Measurements from ENCODE around the gene DMKN.

The DMKN gene

GRCh38 chr19:35484252-35485036 lies 29.0 kb downstream of the DMKN start:
- H3K79me2 ChIP-seq (ENCODE audit: control insufficient read depth, insufficient read depth, low read length, poor library complexity), result no peaks in the 10 kb centered on the region
- no peaks in the 10 kb centered on the region for H3K79me1 ChIP-seq (ENCODE audit: low read length)
- DNase-seq, result no peak
- H3K4me2 ChIP-seq (ENCODE audit: low read length), result no peak overlapping the region
- H3K18ac ChIP-seq (ENCODE audit: low read length), result no peak overlapping the region
- H3K9me3 ChIP-seq (ENCODE audit: insufficient read depth, low read depth, low read length), result no peaks in the 10 kb centered on the region
- H3K4ac ChIP-seq (ENCODE audit: low read depth, low read length), result no peak overlapping the region
- H3K27me3 ChIP-seq (ENCODE audit: insufficient read depth, low read length), result no peaks in the 10 kb centered on the region
- H2BK120ac ChIP-seq (ENCODE audit: insufficient read depth, low read length, poor library complexity), result no peak overlapping the region
- no peak overlapping the region for H4K91ac ChIP-seq (ENCODE audit: low read depth, low read length)
- H2BK5ac ChIP-seq (ENCODE audit: low read depth, low read length, poor library complexity), result no peak overlapping the region
- no peak overlapping the region for H4K8ac ChIP-seq (ENCODE audit: low read depth, low read length)
- no CpG with 5 or more reads among the region's 7 CpGs for whole genome bisulfite sequencing (ENCODE audit: extremely low coverage, insufficient coverage, insufficient read length)
- H4K12ac ChIP-seq (ENCODE audit: low read depth, low read length), result no peak overlapping the region
- H3K4me1 ChIP-seq (ENCODE audit: control insufficient read depth in 1 of 2, insufficient read depth in 2 of 2, low read length in 2 of 2), result no peaks in the 10 kb centered on the region
- H2AFZ ChIP-seq (ENCODE audit: insufficient read depth, low read length, poor library complexity), result no peak overlapping the region
- H3K9ac ChIP-seq (ENCODE audit: low read length), result no peak overlapping the region
- no peak overlapping the region for H3K23ac ChIP-seq (ENCODE audit: low read length)
- no peak overlapping the region for H2BK12ac ChIP-seq (ENCODE audit: low read length)
- no peaks in the 10 kb centered on the region for H3K36me3 ChIP-seq (ENCODE audit: control insufficient read depth in 1 of 2, insufficient read depth in 2 of 2, low read length in 2 of 2)
- no peak overlapping the region for H3K27ac ChIP-seq (ENCODE audit: low read depth, low read length)
- H2AK5ac ChIP-seq (ENCODE audit: low read length), result no peak overlapping the region
- no peak overlapping the region for H3K4me3 ChIP-seq (ENCODE audit: low read depth, low read length)
- no peak overlapping the region for H3K14ac ChIP-seq (ENCODE audit: low read length)

DNA sequence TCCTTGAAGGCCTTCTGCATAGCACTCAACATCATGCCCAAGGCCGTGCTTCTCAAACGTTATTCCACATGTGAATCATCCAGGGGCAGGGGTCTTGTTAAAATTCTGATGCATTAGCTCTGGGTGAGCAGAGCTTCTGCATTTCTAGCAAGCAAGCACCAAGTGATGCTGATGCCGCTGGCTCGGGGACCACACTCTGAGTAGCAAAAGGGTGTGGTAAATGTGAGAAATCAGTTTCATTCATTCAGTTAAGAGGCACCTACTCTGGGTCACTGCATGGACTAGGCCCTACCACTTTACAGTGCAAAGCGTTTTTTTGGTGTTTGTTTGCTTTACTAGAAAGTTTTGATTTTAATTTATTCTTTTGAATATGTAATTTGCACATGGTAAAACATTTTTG lies 30.4 kb downstream of the DMKN start:
- no peak overlapping the region for H3K4me2 ChIP-seq (ENCODE audit: low read length)
- H3K79me1 ChIP-seq (ENCODE audit: low read length), result no peaks in the 10 kb centered on the region
- peaks cover 0 to 5% of the 10 kb centered on the region in 2 experiments for H3K4me1 ChIP-seq (ENCODE audit: control insufficient read depth in 1 of 2, insufficient read depth in 2 of 2, low read length in 2 of 2)
- H2BK5ac ChIP-seq (ENCODE audit: low read depth, low read length, poor library complexity), result no peak overlapping the region
- no peak overlapping the region for H2AFZ ChIP-seq (ENCODE audit: insufficient read depth, low read length, poor library complexity)
- H4K12ac ChIP-seq (ENCODE audit: low read depth, low read length), result no peak overlapping the region
- WGBS (ENCODE audit: extremely low coverage, insufficient coverage, insufficient read length), result no CpG with 5 or more reads among the region's 5 CpGs
- H4K8ac ChIP-seq (ENCODE audit: low read depth, low read length), result no peak overlapping the region
- no peak overlapping the region for H2BK12ac ChIP-seq (ENCODE audit: low read length)
- no peak overlapping the region for H3K18ac ChIP-seq (ENCODE audit: low read length)
- no peaks in the 10 kb centered on the region for H3K27me3 ChIP-seq (ENCODE audit: insufficient read depth, low read length)
- H2AK5ac ChIP-seq (ENCODE audit: low read length), result no peak overlapping the region
- no peaks in the 10 kb centered on the region for H3K79me2 ChIP-seq (ENCODE audit: control insufficient read depth, insufficient read depth, low read length, poor library complexity)
- no peak overlapping the region for H2BK120ac ChIP-seq (ENCODE audit: insufficient read depth, low read length, poor library complexity)
- H3K4ac ChIP-seq (ENCODE audit: low read depth, low read length), result no peak overlapping the region
- no peak overlapping the region for H3K9ac ChIP-seq (ENCODE audit: low read length)
- no peaks in the 10 kb centered on the region for H3K9me3 ChIP-seq (ENCODE audit: insufficient read depth, low read depth, low read length)
- H4K91ac ChIP-seq (ENCODE audit: low read depth, low read length), result no peak overlapping the region
- H3K14ac ChIP-seq (ENCODE audit: low read length), result no peak overlapping the region
- no peaks in the 10 kb centered on the region for H3K36me3 ChIP-seq (ENCODE audit: control insufficient read depth in 1 of 2, insufficient read depth in 2 of 2, low read length in 2 of 2)
- H3K23ac ChIP-seq (ENCODE audit: low read length), result peak overlapping the region; percentile 10
- no peak overlapping the region for H3K27ac ChIP-seq (ENCODE audit: low read depth, low read length)
- no peak overlapping the region for H3K4me3 ChIP-seq (ENCODE audit: low read depth, low read length)
- no peak for DNase-seq

- H3K27ac ChIP-seq (ENCODE audit: low read depth, low read length), result no peak overlapping the region
- H3K27me3 ChIP-seq (ENCODE audit: insufficient read depth, low read length), result no peaks in the 10 kb centered on the region
- no peaks in the 10 kb centered on the region for H3K79me2 ChIP-seq (ENCODE audit: control insufficient read depth, insufficient read depth, low read length, poor library complexity)
- WGBS (ENCODE audit: extremely low coverage, insufficient coverage, insufficient read length), result no CpG with 5 or more reads among the region's 21 CpGs
- H3K9ac ChIP-seq (ENCODE audit: low read length), result no peak overlapping the region
- peaks cover 0 to 5% of the 10 kb centered on the region in 2 experiments for H3K4me1 ChIP-seq (ENCODE audit: control insufficient read depth in 1 of 2, insufficient read depth in 2 of 2, low read length in 2 of 2)
- no peaks in the 10 kb centered on the region for H3K36me3 ChIP-seq (ENCODE audit: control insufficient read depth in 1 of 2, insufficient read depth in 2 of 2, low read length in 2 of 2)
- no peak overlapping the region for H2AK5ac ChIP-seq (ENCODE audit: low read length)
- H2BK120ac ChIP-seq (ENCODE audit: insufficient read depth, low read length, poor library complexity), result no peak overlapping the region
- no peak overlapping the region for H3K4ac ChIP-seq (ENCODE audit: low read depth, low read length)
- peak; percentile 20 to 79 for DNase-seq
- no peak overlapping the region for H3K23ac ChIP-seq (ENCODE audit: low read length)
- H4K91ac ChIP-seq (ENCODE audit: low read depth, low read length), result no peak overlapping the region
- H3K9me3 ChIP-seq (ENCODE audit: insufficient read depth, low read depth, low read length), result no peaks in the 10 kb centered on the region
- no peak overlapping the region for H4K12ac ChIP-seq (ENCODE audit: low read depth, low read length)
- no peak overlapping the region for H3K18ac ChIP-seq (ENCODE audit: low read length)
- no peaks in the 10 kb centered on the region for H3K79me1 ChIP-seq (ENCODE audit: low read length)
- H3K4me3 ChIP-seq (ENCODE audit: low read depth, low read length), result no peak overlapping the region
- H2BK12ac ChIP-seq (ENCODE audit: low read length), result no peak overlapping the region
- H3K4me2 ChIP-seq (ENCODE audit: low read length), result peak overlapping the region; percentile 33
- no peak overlapping the region for H2AFZ ChIP-seq (ENCODE audit: insufficient read depth, low read length, poor library complexity)
- H3K14ac ChIP-seq (ENCODE audit: low read length), result no peak overlapping the region
- no peak overlapping the region for H2BK5ac ChIP-seq (ENCODE audit: low read depth, low read length, poor library complexity)
- H4K8ac ChIP-seq (ENCODE audit: low read depth, low read length), result no peak overlapping the region
Measured at GRCh38 chr19:35478794-35479677, 34.4 kb downstream of the DMKN start.

DNA sequence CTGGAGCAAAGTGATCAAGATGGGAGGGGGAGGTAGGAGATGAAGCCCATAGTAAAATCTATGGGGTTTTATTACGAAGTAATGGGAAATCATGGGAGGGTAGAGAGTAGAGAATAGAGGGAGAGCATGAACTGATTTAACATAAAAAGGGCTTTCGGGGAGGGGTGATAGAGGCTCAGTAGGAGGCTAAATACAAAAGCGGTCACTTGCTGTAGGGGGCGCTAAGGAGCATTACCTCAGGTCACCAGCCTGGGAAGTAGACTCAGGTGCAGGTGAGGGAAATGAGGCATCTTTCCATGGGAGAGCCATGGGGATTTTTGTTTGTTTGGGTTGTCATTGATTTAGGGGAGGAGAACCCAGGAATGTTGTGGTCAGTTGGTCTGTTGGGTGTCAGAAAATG lies 37.3 kb downstream of the DMKN start:
- H3K4ac ChIP-seq (ENCODE audit: low read depth, low read length), result no peak overlapping the region
- H3K9ac ChIP-seq (ENCODE audit: low read length), result no peak overlapping the region
- no peak overlapping the region for H4K91ac ChIP-seq (ENCODE audit: low read depth, low read length)
- no peak overlapping the region for H2AK5ac ChIP-seq (ENCODE audit: low read length)
- no peak overlapping the region for H2AFZ ChIP-seq (ENCODE audit: insufficient read depth, low read length, poor library complexity)
- no peak overlapping the region for H3K18ac ChIP-seq (ENCODE audit: low read length)
- H3K14ac ChIP-seq (ENCODE audit: low read length), result no peak overlapping the region
- 100% methylated on average over 1 of the region's 4 CpGs for WGBS (ENCODE audit: extremely low coverage, insufficient coverage, insufficient read length)
- H3K27ac ChIP-seq (ENCODE audit: low read depth, low read length), result no peak overlapping the region
- no peaks in the 10 kb centered on the region for H3K9me3 ChIP-seq (ENCODE audit: insufficient read depth, low read depth, low read length)
- no peaks in the 10 kb centered on the region for H3K27me3 ChIP-seq (ENCODE audit: insufficient read depth, low read length)
- peaks cover 0 to 5% of the 10 kb centered on the region in 2 experiments for H3K4me1 ChIP-seq (ENCODE audit: control insufficient read depth in 1 of 2, insufficient read depth in 2 of 2, low read length in 2 of 2)
- no peak overlapping the region for H4K8ac ChIP-seq (ENCODE audit: low read depth, low read length)
- H2BK120ac ChIP-seq (ENCODE audit: insufficient read depth, low read length, poor library complexity), result no peak overlapping the region
- H2BK5ac ChIP-seq (ENCODE audit: low read depth, low read length, poor library complexity), result no peak overlapping the region
- H3K4me3 ChIP-seq (ENCODE audit: low read depth, low read length), result no peak overlapping the region
- no peak for DNase-seq
- H3K79me1 ChIP-seq (ENCODE audit: low read length), result no peaks in the 10 kb centered on the region
- H3K23ac ChIP-seq (ENCODE audit: low read length), result no peak overlapping the region
- H4K12ac ChIP-seq (ENCODE audit: low read depth, low read length), result no peak overlapping the region
- no peak overlapping the region for H3K4me2 ChIP-seq (ENCODE audit: low read length)
- H3K36me3 ChIP-seq (ENCODE audit: control insufficient read depth in 1 of 2, insufficient read depth in 2 of 2, low read length in 2 of 2), result no peaks in the 10 kb centered on the region
- no peak overlapping the region for H2BK12ac ChIP-seq (ENCODE audit: low read length)
- no peaks in the 10 kb centered on the region for H3K79me2 ChIP-seq (ENCODE audit: control insufficient read depth, insufficient read depth, low read length, poor library complexity)
